Measurements from ENCODE around the gene TRNP1.

TRNP1 gene

GRCh38 chr1:27001570-27002360 lies 8.3 kb downstream of the TRNP1 start:
- DNase-seq (ENCODE audit: low spot score) = no peak

GRCh38 chr1:27003745-27004470 lies 10.4 kb downstream of the TRNP1 start:
- no peak for DNase-seq (ENCODE audit: low spot score)

DNA sequence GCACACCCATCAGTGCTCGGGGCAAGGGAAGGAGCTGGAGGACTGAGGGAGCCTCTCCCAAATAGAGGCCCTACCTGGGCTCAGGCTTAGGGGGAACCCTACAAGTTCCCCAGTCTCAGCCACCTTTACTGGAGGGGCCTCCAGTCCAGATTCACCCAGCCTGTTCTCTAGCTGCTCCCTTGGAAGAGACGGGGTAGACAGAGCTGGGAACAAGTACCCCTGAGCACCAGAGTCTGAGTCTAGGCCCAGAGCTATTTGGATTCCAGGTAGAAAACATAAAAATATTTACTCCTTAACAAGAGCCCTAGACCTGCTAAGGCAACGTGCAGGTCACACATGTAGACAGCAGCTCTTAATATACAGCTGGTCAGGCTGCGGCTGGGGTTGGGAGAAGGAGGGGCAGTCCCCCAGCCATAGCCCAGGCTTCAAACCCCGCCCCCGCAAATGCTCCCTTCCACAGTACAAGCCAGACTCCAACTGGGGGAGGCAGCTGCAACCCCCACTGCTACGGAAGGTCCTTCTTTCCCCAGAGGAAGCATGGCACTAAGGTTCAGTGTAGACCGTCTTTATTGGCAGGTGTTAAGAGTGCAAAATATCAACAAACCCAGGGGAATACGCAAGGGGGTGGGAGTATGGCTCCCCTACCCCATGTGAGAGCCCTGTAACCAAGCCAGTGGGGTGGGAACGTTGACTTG lies 11.1 kb downstream of the TRNP1 start:
- no peak for DNase-seq (ENCODE audit: low spot score)

DNA sequence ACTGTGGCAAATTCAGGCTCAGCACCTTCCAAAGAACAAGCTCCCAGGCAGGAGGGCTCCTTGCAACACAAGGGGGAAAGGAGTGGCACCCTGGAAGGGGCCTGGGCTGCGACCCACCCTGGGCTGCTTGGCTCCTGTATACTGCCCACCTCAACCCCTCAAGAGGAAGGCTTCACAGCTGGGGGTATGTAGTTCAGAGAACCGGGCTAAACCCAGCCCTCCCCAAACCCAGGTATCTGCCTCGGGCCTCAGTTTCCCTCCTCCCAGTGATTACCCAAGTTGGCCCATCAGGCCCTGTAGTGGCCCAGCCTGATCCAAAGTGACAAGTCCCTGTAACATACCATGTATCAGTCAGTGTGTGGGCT lies 11.7 kb downstream of the TRNP1 start:
- DNase-seq (ENCODE audit: low spot score) = no peak

GRCh38 chr1:27005648-27006496 lies 12.4 kb downstream of the TRNP1 start:
- DNase-seq (ENCODE audit: low spot score) = no peak

DNA sequence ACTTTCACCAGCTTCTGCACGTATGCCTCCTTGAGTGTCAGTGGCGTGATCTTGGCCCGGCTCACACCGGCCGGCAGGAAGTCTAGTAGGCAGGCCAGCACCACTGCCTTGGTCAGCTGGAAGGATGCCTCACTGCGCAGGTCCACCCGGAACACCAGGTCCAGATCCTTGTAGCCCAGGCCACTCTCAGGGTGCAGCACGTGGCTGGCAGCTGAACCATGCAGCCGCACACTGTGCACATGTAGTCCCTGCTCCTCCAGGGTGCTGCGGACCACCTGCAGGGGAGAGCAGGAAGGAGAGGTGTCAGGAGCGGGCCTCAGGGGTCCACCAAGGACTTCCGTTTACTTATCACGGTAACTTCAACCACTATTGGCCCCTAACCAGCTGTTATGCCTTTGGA lies 13.2 kb downstream of the TRNP1 start:
- DNase-seq (ENCODE audit: low spot score) = no peak

GRCh38 chr1:27007909-27008582 lies 14.6 kb downstream of the TRNP1 start:
- no peak for DNase-seq (ENCODE audit: low spot score)

DNA sequence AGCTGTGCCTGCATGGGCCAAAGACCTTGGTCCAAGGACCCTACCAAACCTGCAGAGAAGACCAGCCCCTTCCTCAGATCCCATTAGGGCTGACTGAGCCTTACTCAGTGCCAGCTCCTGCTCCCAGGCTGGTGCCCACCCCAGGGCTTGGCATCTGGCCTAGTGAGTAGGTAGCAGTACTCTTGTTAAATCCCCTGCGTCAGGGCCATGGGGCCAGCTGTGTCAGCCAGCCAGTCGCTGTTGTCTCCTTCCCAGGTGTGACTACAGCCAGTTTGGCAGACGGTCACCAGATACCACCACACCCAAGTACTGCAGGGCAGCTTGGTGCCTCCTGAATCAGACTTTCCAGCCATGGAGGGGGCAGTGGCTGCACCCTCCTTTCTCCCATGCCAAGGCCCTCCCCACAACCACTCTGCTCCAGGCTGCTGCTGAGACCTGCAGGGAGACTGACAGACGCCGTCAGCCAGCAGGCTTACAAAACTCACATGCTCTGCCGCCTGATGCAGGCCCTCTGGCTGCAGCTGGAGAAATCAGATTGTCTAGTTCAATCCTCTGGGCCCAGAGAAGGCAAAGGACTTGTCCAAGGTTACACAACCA lies 16.2 kb downstream of the TRNP1 start:
- DNase-seq (ENCODE audit: low spot score) = no peak

DNA sequence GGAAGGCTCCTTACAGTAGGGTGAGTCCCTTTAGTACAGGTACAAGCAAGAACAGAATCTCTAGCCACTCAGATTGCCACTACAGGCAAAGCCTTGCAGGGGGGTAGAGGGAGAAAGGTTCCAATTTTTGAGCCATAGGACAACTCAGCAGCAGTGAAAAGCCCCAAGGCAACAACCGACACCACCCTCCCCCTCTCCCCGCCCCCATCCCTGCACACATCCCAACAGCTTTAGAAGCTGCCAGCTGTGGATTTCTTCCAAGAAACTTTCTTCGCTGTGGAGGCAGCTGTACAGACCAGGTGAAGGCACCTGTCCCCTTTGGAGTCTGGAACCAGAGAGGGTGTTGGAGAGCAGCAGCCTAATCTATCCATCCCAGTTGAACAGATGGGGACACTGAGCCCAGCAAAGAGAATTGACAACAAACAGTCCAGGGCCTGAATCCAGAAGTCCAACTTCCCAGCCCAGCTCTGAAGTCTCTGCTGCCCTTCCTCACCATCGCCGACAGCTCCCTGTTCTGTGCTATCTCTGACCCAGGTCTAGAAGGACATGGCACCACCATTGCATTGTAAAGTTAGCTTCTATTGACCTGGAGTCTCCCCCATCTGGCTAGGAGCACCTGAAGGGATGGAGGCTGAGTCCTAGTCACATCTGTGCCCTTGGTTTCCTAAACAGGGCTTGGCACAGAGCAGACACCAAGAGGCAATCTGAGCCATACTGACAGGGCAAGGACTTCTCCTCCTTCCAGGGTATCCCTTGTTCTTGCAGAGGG lies 16.9 kb downstream of the TRNP1 start:
- DNase-seq (ENCODE audit: low spot score) = no peak

DNA sequence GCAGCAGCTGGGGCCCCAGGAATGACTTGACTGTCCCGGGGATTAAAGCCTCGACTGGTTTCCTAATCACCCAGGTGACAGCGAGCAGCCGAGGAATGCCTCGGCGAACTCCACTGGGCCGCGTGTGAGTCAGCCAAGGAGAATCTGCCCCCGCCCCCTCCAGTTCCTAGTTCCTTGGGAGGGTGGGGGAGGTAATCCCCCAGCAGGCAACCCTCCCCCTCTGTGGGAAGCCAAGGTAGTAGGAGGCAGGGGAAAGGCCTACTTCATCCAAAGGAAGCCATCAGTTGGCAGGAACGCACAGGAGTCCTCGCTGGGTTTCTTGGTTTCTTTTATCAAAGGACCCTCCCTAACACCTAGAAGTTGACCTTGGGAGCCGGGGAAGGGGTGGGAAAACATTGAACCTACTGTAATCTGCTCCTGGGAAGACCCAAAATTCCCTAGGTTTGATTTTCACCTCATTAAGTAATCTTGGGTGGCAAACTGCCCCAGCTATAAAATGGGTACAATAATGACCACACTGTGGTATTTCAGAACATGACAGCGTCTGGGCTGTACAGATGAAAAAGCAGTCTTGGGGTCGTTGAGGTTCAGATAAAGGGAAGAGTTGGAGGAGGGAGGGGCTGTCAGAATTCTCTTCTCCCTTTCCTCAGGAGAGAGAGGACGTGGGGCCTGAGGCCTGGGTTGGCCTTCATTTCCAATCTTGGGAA lies 17.7 kb downstream of the TRNP1 start:
- DNase-seq (ENCODE audit: low spot score) = no peak

- no peak for DNase-seq (ENCODE audit: low spot score)
Measured at GRCh38 chr1:27011976-27012563, 18.6 kb downstream of the TRNP1 start.

GRCh38 chr1:27015260-27015659 lies 21.8 kb downstream of the TRNP1 start:
- no peak for DNase-seq (ENCODE audit: low spot score)

DNA sequence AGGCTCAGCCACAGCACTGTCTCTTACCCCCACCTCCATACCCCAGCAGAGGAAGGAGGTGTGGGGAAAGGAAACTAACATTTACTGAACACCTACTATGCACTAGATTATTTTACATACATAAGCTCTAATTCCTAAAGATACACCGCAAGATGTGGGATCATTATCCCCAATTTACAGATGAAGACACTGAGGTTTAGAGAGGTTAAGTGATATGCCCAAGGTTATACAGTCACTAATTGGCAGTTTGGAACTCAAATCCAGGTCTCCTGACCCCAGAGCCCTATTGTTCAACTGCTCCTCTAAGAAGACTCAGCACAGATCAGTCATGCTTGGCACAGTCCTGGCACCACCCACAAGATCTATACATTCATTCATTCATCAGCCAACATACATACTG lies 22.9 kb downstream of the TRNP1 start:
- DNase-seq (ENCODE audit: low spot score) = no peak

DNA sequence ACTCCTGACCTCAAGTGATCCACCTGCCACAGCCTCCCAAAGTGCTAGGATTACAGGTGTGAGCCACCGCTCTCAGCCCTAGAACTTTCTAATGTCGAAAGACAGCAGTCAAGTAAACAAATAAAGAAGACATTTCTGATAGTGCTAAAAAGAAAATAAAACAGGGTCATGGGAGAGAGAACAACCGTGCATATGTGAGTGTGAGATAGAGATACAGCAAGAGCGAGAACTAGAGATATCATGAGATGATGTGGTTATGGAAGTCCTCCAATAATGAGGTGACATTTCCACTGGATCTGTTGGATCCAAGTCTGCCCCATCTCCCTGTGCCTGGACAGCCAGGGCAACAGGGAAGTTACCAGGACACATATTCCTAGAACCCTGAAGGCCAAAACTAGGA lies 23.7 kb downstream of the TRNP1 start:
- DNase-seq (ENCODE audit: low spot score) = no peak

GRCh38 chr1:27018316-27018715 lies 24.8 kb downstream of the TRNP1 start:
- DNase-seq (ENCODE audit: low spot score) = no peak

DNA sequence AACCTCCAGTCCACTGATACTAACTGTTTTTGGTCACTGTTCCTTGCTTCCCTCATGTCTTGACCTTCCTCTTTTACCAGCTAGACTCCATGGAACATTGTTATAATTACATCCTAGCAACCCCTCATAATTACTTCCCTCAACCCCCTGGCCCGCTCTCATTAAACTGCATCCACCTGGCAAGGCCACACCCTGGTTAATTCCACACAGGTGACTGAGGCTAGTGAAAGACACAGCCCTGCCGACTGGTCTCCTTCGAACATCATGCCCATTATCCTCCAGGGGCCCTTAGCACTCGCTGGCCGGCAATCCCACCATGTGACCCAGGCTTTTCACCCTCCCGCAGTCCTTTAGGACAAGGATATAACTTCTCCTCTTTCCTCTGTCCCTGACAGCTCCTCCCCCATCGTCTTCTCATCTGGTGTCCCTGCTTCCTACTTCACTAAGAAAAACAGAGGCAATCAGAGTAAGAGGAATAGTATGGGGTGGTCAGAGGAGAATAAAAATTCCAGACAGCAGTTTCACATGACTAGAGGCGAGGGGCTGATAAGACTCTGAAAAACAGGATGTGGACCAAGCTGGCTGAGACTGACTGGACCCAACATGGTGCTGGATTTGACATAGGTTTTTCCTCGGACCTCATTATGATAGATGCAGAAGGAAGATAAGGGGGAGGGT lies 28.0 kb downstream of the TRNP1 start:
- no peak for DNase-seq (ENCODE audit: low spot score)

- DNase-seq (ENCODE audit: low spot score) = no peak
Measured at GRCh38 chr1:27025718-27026117, 32.2 kb downstream of the TRNP1 start.

Data from cerebellar cortex (tissue), 1 donor.